GM12878 (cell line): Measurements from ENCODE around the gene PCBP1. TPM values are rescaled to one million over a fixed set of nuclear protein-coding genes. Genes with fewer than 3 reads are reported as not detected.

Experiments used
- EP300 ChIP-seq, 2 experiments: fragments of 150-350 bp in 1 of 2; IDR thresholded peaks; 2 replicates each; pipeline ENCODE4 v1.6.1; 2011 to 2012; ENCODE audit warnings: low read depth in 2 of 2, low read length in 2 of 2, borderline replicate concordance in 1 of 2, improper control_type of control experiment in 1 of 2, inconsistent platforms in 1 of 2; ENCODE audit not compliant: control insufficient read depth in 1 of 2
- FOXM1 ChIP-seq: IDR thresholded peaks from 2 replicates; pipeline ENCODE4 v1.6.1; 2012; ENCODE audit warnings: low read depth, mild to moderate bottlenecking, inconsistent platforms, low read length, moderate library complexity
- KAT2A ChIP-seq: conservative IDR thresholded peaks from 2 replicates; pipeline ENCODE4 v1.6.1; 2011; ENCODE audit warnings: low read depth, low read length; ENCODE audit not compliant: control insufficient read depth
- MEF2A ChIP-seq: IDR thresholded peaks from 2 replicates; pipeline ENCODE4 v1.6.1; 2011; ENCODE audit warnings: low read depth, mild to moderate bottlenecking, low read length, moderate library complexity; ENCODE audit not compliant: insufficient read depth
- MEF2B ChIP-seq: fragments of 450-650 bp; IDR thresholded peaks from 2 replicates; pipeline ENCODE4 v1.6.1; 2018; ENCODE audit warnings: mild to moderate bottlenecking, moderate library complexity; ENCODE audit not compliant: partially characterized antibody, poor library complexity, severe bottlenecking
- MYB ChIP-seq: fragments of 150-350 bp; IDR thresholded peaks from 2 replicates; pipeline ENCODE4 v1.6.1; 2014; ENCODE audit warnings: mild to moderate bottlenecking, low read depth, low read length, borderline replicate concordance
- NFYA ChIP-seq: IDR thresholded peaks from 2 replicates; pipeline ENCODE4 v1.6.1; 2011; ENCODE audit warnings: low read depth, mild to moderate bottlenecking, low read length, improper control_type of control experiment, borderline replicate concordance
- NKRF ChIP-seq: fragments of 450-650 bp; conservative IDR thresholded peaks from 2 replicates; pipeline ENCODE4 v1.6.1; 2017; ENCODE audit warnings: mild to moderate bottlenecking, moderate library complexity
- NR2C1 ChIP-seq: fragments of 450-650 bp; IDR thresholded peaks from 2 replicates; pipeline ENCODE4 v1.6.1; 2017; ENCODE audit warnings: antibody characterized with exemption, mild to moderate bottlenecking, moderate library complexity
- PKNOX1 ChIP-seq: fragments of 450-650 bp; IDR thresholded peaks from 2 replicates; pipeline ENCODE4 v1.6.1; 2016; ENCODE audit warnings: mild to moderate bottlenecking
- SIX5 ChIP-seq: IDR thresholded peaks from 2 replicates; pipeline ENCODE4 v1.6.1; 2011; ENCODE audit warnings: mild to moderate bottlenecking, low read depth, low read length, moderate library complexity; ENCODE audit not compliant: severe bottlenecking
- TCF12 ChIP-seq: IDR thresholded peaks from 2 replicates; pipeline ENCODE4 v1.6.1; 2011; ENCODE audit warnings: low read depth, mild to moderate bottlenecking, low read length
- YBX1 ChIP-seq: fragments of 450-650 bp; IDR thresholded peaks from 2 replicates; pipeline ENCODE4 v1.6.1; 2016; ENCODE audit warnings: antibody characterized with exemption
- ZBTB33 ChIP-seq: fragments of 450-650 bp; IDR thresholded peaks from 2 replicates; pipeline ENCODE4 v1.6.1; 2017; ENCODE audit warnings: mild to moderate bottlenecking
- polyA plus RNA-seq, 11 experiments: library from polyadenylated mRNA; depleted of rRNA in 4 of 11; unstranded in 6 of 11; stranded (reverse) in 5 of 11; fragments of >200 nt; fragmentation: Nextera tagmentation in 4 of 11; fragmentation: Illumina TruSeq in 1 of 11; extraction: Ambion mirVana in 4 of 11; extraction: Trizol in 1 of 11; gene quantifications; 1 replicate in 1 of 11; 2 replicates in 10 of 11; pipeline versions ENCODE4 v1.2.1 to v1.2.3, GENCODE V29; 2011 to 2016; ENCODE audit warnings: inconsistent platforms in 2 of 11, missing spikeins in 2 of 11, low read depth in 1 of 11
- total RNA-seq, 4 experiments: library from RNA; depleted of rRNA in 3 of 4; stranded (reverse); fragments of >200 nt in 3 of 4; fragmentation: Illumina TruSeq in 1 of 4; extraction: Trizol in 1 of 4; gene quantifications; 2 replicates each; pipeline versions ENCODE4 v1.2.1 to v1.2.3, GENCODE V29; 2013 to 2021

PCBP1 gene
- total and polyA plus RNA-seq, 10 of the 15 experiments (the other 5 are each of a cell fraction or from before 2014, with no cell fraction given), result 24.4 to 494 (median 130) TPM

GRCh38 chr2:70086838-70087701 is at the start of gene PCBP1 (continued):
- 0 out of 2 replicates have a peak, but pooled peaks have one; percentile 74 for TF ChIP-seq NKRF
- TF ChIP-seq NR2C1, result peak; percentile 98
- peak; percentile 51 for TF ChIP-seq SIX5
- no peak for TF ChIP-seq MEF2B
- peak; percentile 94 for TF ChIP-seq MYB
- no peak for TF ChIP-seq YBX1
- peak in 1 of 2 experiments; percentile 10; a peak in 1 of 4 replicates for TF ChIP-seq EP300 (IDR thresholded peaks at IDR 0.05; ENCODE audit: borderline replicate concordance in 1 of 2, control insufficient read depth in 1 of 2, low read depth in 2 of 2, low read length in 2 of 2)
- TF ChIP-seq NFYA, result no peak
- no peak for TF ChIP-seq FOXM1
- 0 out of 2 replicates have a peak, but pooled peaks have one; percentile 31 for TF ChIP-seq MEF2A
- peak; percentile 75 for TF ChIP-seq ZBTB33
- no peak for TF ChIP-seq KAT2A
- TF ChIP-seq TCF12, result peak; percentile 64; the same call in 1 of the 2 replicates
- peak; percentile 25; the same call in 1 of the 2 replicates for TF ChIP-seq PKNOX1
